GM23338 (cell line): Measurements from ENCODE around the gene TUBA1B. TPM values are rescaled to one million over a fixed set of nuclear protein-coding genes. Genes with fewer than 3 reads are reported as not detected.

ENCODE experiments used
- ATAC-seq: fragments of 200-7000 bp; cut with Tn5 transposase; 3 replicates; pipeline ENCODE4 v1.9.1; 2020
- DNase-seq: peaks from one replicate; pipeline ENCODE4 v3.0.0-alpha.2; 2015; ENCODE audit warnings: low spot score
- H2AFZ ChIP-seq: fragments of 200-600 bp; sonication (generic); 2 replicates; pipeline ENCODE4 v1.8.0; 2016; ENCODE audit warnings: antibody characterized with exemption, mild to moderate bottlenecking, moderate library complexity
- H3F3A ChIP-seq: fragments of 200-600 bp; sonication (generic); replicated peaks from 2 replicates; pipeline ENCODE4 v1.8.0; 2017; ENCODE audit warnings: antibody characterized with exemption, mixed run types, low read depth
- H3K27ac ChIP-seq: fragments of 200-600 bp; sonication (generic); 2 replicates; pipeline ENCODE4 v1.6.1; 2016; ENCODE audit warnings: low read depth
- H3K27me3 ChIP-seq: fragments of 200-600 bp; sonication (generic); 2 replicates; pipeline ENCODE4 v1.8.0; 2016; ENCODE audit warnings: mild to moderate bottlenecking, mixed run types, moderate library complexity; ENCODE audit not compliant: insufficient read depth
- H3K36me3 ChIP-seq: fragments of 200-600 bp; sonication (generic); 2 replicates; pipeline ENCODE4 v1.8.0; 2016; ENCODE audit warnings: mild to moderate bottlenecking; ENCODE audit not compliant: insufficient read depth
- H3K4me1 ChIP-seq: fragments of 200-600 bp; sonication (generic); 2 replicates; pipeline ENCODE4 v1.8.0; 2016; ENCODE audit warnings: mild to moderate bottlenecking, moderate library complexity; ENCODE audit not compliant: insufficient read depth
- H3K4me2 ChIP-seq: fragments of 200-600 bp; sonication (generic); 2 replicates; pipeline ENCODE4 v1.7.1; 2017; ENCODE audit warnings: mixed run types
- H3K4me3 ChIP-seq: fragments of 200-600 bp; sonication (generic); 2 replicates; pipeline ENCODE4 v1.6.1; 2016; ENCODE audit warnings: mixed run types
- H3K79me2 ChIP-seq: fragments of 200-600 bp; sonication (generic); replicated peaks from 2 replicates; pipeline ENCODE4 v1.8.0; 2017; ENCODE audit warnings: mild to moderate bottlenecking; ENCODE audit not compliant: insufficient read depth
- H3K9me2 ChIP-seq: fragments of 200-600 bp; sonication (generic); 2 replicates; pipeline ENCODE4 v1.8.0; 2017; ENCODE audit not compliant: insufficient read depth
- H4K20me1 ChIP-seq: fragments of 200-600 bp; sonication (generic); replicated peaks from 2 replicates; pipeline ENCODE4 v1.8.0; 2017; ENCODE audit warnings: mild to moderate bottlenecking; ENCODE audit not compliant: insufficient read depth
- H3K27ac Mint-ChIP-seq: 2 replicates; pipeline ENCODE4 v1.8.0; 2020; ENCODE audit warnings: inconsistent platforms, mild to moderate bottlenecking, moderate library complexity, mixed read lengths
- H3K27me3 Mint-ChIP-seq: 3 replicates; pipeline ENCODE4 v1.8.0; 2022; ENCODE audit warnings: low read depth, mild to moderate bottlenecking, moderate library complexity, mixed read lengths, inconsistent platforms; ENCODE audit not compliant: insufficient read depth, poor library complexity
- H3K36me3 Mint-ChIP-seq: 3 replicates; pipeline ENCODE4 v1.8.0; 2021; ENCODE audit warnings: low read depth, mild to moderate bottlenecking, inconsistent platforms, moderate library complexity, mixed read lengths
- H3K4me1 Mint-ChIP-seq: 3 replicates; pipeline ENCODE4 v1.8.0; 2020; ENCODE audit warnings: mild to moderate bottlenecking, inconsistent platforms, mixed read lengths
- H3K4me3 Mint-ChIP-seq: 3 replicates; pipeline ENCODE4 v1.8.0; 2021; ENCODE audit warnings: moderate library complexity, mild to moderate bottlenecking, inconsistent platforms, mixed read lengths
- H3K9me3 Mint-ChIP-seq: 3 replicates; pipeline ENCODE4 v1.8.0; 2020; ENCODE audit warnings: moderate library complexity, mild to moderate bottlenecking, inconsistent platforms, mixed read lengths
- EZH2 ChIP-seq: fragments of 200-600 bp; sonication (generic); IDR thresholded peaks from one replicate; pipeline ENCODE4 v1.8.0; 2017; ENCODE audit warnings: antibody characterized with exemption, mild to moderate bottlenecking, low read depth; ENCODE audit not compliant: unreplicated experiment
- REST ChIP-seq: IDR thresholded peaks from one replicate; pipeline ENCODE4 v1.6.1; 2018; ENCODE audit warnings: antibody characterized with exemption; ENCODE audit not compliant: unreplicated experiment
- ZNF462 ChIP-seq: fragments of 250-450 bp; sonication (Bioruptor Pico); IDR thresholded peaks from 2 replicates; pipeline ENCODE4 v1.5.0; 2020; ENCODE audit warnings: mild to moderate bottlenecking, moderate library complexity
- polyA plus RNA-seq: library from polyadenylated mRNA; unstranded; fragments of >200 nt; fragmentation: Nextera tagmentation; extraction: Ambion mirVana; gene quantifications from 2 replicates; pipeline ENCODE4 v1.2.1, GENCODE V29; 2016
- total RNA-seq: library from RNA; depleted of rRNA; stranded (reverse); fragments of >200 nt; shearing (Covaris generic); gene quantifications from 2 replicates; pipeline ENCODE4 v1.2.3, GENCODE V29; 2014

Gene TUBA1B
- total and polyA plus RNA-seq, 2 experiments from 2014 or later, result 1,116 to 2,718 TPM

GRCh38 chr12:49086116-49086515 is 45.1 kb downstream of the TUBA1B start (continued):
- TF ChIP-seq ZNF462 (CRISPR knock-in tag) (no peak), EZH2 (no peak), REST (no peak)

- Histone ChIP-seq H3K4me3 (no peak overlapping the region), H3K79me2 (no peaks in the 10 kb centered on the region), H3K27ac (no peak overlapping the region), H3K4me2 (no peak overlapping the region), H2AFZ (no peak overlapping the region), H3K9me2 (no peaks in the 10 kb centered on the region), H3F3A (peaks cover 5% of the 10 kb centered on the region; the same call in 1 of the 2 replicates), H3K27me3 (peaks cover 43% of the 10 kb centered on the region), H4K20me1 (peaks cover 4% of the 10 kb centered on the region), H3K36me3 (no peaks in the 10 kb centered on the region), H3K4me1 (peaks cover 11% of the 10 kb centered on the region)
- Mint-ChIP-seq H3K4me3 (no peak overlapping the region), H3K9me3 (no peaks in the 10 kb centered on the region), H3K4me1 (peaks cover 9% of the 10 kb centered on the region), H3K27ac (no peak overlapping the region), H3K36me3 (no peaks in the 10 kb centered on the region), H3K27me3 (peaks cover 25% of the 10 kb centered on the region)
- no peak for ATAC-seq
- no peak for DNase-seq
- TF ChIP-seq REST, result no peak
These were observed 46.8 kb downstream of the TUBA1B start for GRCh38 chr12:49084438-49084837.
